ENCODE results near the gene BHLHA9. TPM values are rescaled to one million over a fixed set of nuclear protein-coding genes. Genes with fewer than 3 reads are reported as not detected.
A peak's percentile ranks its signal among the peaks of the same experiment; 100 is the strongest.

The BHLHA9 gene
- total RNA-seq, 6 experiments from 2014 or later = not detected

DNA sequence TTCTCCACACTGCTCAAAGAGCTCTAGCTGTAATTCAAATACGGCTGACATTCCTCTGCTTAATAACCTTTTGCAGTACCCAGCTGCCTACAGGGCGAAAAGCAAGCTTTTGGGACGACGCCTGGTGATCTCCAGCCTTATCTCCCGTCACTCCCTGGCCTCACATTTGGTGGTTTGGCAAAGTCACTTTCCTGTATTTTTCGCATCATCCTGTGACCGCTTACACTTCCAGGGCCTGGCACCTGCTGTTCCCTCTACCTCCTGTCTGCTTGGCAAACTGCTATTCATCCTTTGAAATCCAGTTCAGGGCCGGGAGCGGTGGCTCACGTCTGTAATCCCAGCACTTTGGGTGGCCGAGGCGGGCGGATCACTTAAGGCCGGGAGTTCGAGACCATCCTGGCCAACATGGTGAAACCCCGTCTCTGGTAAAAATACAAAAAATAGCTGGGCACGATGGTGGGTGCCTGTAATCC is 2.7 kb upstream of the BHLHA9 start:
- intact Hi-C loops (cut with DNase I) = no loop called here

DNA sequence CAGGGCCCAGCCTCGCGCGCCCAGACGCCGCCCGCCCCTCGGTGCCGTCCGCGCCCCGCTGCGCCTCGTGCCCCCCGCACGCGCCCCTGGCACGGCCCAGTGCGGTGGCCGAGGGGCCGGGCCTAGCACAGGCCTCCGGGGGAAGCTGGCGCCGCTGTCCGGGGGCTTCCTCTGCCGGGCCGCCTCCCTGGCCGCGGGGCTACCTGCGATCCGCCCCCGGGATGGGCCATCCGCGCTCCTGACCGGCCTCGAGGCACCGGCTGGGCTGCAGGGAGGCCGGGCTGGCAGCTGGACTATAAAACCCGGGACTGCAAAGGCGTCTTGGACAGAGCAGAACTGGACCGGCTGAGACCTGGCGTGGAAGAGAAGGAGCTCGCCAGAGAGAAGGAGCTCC is 783 bp downstream of the BHLHA9 start:
- intact Hi-C loops (cut with DNase I) = loop anchor here (10.0 kb wide), 3 partner anchors 54 to 244 kb away; partner anchors contain the start of gene INPP5K (in 1 of the 2)

More for the DNA sequence above, 2.7 kb upstream of the BHLHA9 start:
- 12% methylated on average over 17 of the region's 17 CpGs for WGBS (ENCODE audit: insufficient coverage, low coverage, low lambda C conversion rate, missing lambda C conversion rate)
- H3K27me3 ChIP-seq = no peaks in the 10 kb centered on the region
- TF ChIP-seq, protein P1, sequence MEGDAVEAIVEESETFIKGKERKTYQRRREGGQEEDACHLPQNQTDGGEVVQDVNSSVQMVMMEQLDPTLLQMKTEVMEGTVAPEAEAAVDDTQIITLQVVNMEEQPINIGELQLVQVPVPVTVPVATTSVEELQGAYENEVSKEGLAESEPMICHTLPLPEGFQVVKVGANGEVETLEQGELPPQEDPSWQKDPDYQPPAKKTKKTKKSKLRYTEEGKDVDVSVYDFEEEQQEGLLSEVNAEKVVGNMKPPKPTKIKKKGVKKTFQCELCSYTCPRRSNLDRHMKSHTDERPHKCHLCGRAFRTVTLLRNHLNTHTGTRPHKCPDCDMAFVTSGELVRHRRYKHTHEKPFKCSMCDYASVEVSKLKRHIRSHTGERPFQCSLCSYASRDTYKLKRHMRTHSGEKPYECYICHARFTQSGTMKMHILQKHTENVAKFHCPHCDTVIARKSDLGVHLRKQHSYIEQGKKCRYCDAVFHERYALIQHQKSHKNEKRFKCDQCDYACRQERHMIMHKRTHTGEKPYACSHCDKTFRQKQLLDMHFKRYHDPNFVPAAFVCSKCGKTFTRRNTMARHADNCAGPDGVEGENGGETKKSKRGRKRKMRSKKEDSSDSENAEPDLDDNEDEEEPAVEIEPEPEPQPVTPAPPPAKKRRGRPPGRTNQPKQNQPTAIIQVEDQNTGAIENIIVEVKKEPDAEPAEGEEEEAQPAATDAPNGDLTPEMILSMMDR (IDR thresholded peaks at IDR 0.05) = no peak
- no peak for TF ChIP-seq POLR2A (IDR thresholded peaks at IDR 0.05)
- no peaks in the 10 kb centered on the region for H3K9me3 ChIP-seq
- ATAC-seq = peak in 2 of 4 donors; percentile 20 to 26
- peak overlapping the region; percentile 64 to 84 (median 75) for H3K27ac ChIP-seq
- H3K4me1 ChIP-seq = no peaks in the 10 kb centered on the region
- no peak for DNase-seq
- H3K4me3 ChIP-seq = peak overlapping the region; percentile 67 to 86 (median 83)
- H3K36me3 ChIP-seq = no peaks in the 10 kb centered on the region

DNA sequence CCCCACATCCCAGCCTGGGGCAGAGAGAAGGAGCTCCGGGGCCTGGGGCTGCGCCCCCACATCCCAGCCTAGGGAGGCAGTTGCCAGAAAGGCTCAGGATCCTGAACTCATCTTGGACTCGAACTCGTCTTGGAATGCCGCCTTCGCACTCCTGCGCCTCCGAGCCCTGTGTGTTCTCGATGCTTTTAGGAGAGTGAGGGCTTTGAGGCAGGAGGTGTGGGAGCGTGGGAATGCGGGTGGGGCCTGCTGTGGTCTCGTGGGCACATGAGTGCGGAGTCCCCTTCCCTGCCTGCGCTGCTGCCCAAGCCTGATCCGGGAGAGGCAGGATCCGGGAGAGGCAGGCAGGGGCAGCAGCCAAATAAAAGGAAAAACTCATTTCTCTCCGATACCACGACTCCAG is 1.2 kb downstream of the BHLHA9 start:
- H3K27ac ChIP-seq = no peak overlapping the region
- no peaks in the 10 kb centered on the region for H3K27me3 ChIP-seq
- no peaks in the 10 kb centered on the region for H3K4me1 ChIP-seq
- no peaks in the 10 kb centered on the region for H3K9me3 ChIP-seq
- intact Hi-C loops (cut with DNase I) = loop anchor here (10.0 kb wide), 3 partner anchors 53 to 243 kb away; partner anchors contain the start of gene INPP5K (in 1 of the 2)
- no peak for ATAC-seq
- DNase-seq = no peak
- H3K36me3 ChIP-seq = no peaks in the 10 kb centered on the region
- TF ChIP-seq, protein P1 (IDR thresholded peaks at IDR 0.05) = no peak
- TF ChIP-seq POLR2A (IDR thresholded peaks at IDR 0.05) = no peak
- H3K4me3 ChIP-seq = no peak overlapping the region
- 81% methylated on average over 13 of the region's 18 CpGs for WGBS (ENCODE audit: insufficient coverage, low coverage, low lambda C conversion rate, missing lambda C conversion rate)

More for the DNA sequence above, 783 bp downstream of the BHLHA9 start:
- 33% methylated on average over 7 of the region's 42 CpGs for WGBS (ENCODE audit: insufficient coverage, low coverage, low lambda C conversion rate, missing lambda C conversion rate)
- Histone ChIP-seq H3K27ac (no peak overlapping the region), H3K4me3 (no peak overlapping the region), H3K9me3 (no peaks in the 10 kb centered on the region), H3K4me1 (no peaks in the 10 kb centered on the region), H3K27me3 (no peaks in the 10 kb centered on the region), H3K36me3 (no peaks in the 10 kb centered on the region)
- DNase-seq = no peak
- TF ChIP-seq POLR2A (IDR thresholded peaks at IDR 0.05) = no peak
- TF ChIP-seq, protein P1 (IDR thresholded peaks at IDR 0.05) = no peak
- ATAC-seq = no peak

DNA sequence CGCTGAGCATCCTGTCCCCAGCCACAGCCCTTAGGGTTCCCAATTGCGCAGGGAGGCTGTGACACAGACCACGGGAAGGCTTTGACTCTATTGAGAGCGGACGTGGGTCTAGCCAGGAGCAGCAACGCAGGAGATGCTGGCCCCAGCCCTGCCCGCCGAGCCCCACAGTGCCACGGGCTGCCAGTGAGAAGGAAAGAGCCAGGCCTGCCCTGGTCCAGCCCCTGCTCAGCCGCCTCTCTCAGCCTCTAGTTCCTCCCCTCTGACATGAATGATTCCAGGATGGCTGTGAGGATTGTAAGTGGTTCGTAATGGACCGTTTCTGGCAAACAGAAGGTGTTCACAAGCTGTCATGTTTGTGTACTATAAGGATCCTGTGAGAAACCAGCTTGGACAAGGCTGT is 2.5 kb downstream of the BHLHA9 start:
- DNase-seq = no peak
- intact Hi-C loops (cut with DNase I) = loop anchor here (10.0 kb wide), 3 partner anchors 52 to 242 kb away; partner anchors contain the start of gene INPP5K (in 1 of the 2)
- 60% methylated on average over 1 of the region's 12 CpGs for WGBS (ENCODE audit: insufficient coverage, low coverage, low lambda C conversion rate, missing lambda C conversion rate)

DNA sequence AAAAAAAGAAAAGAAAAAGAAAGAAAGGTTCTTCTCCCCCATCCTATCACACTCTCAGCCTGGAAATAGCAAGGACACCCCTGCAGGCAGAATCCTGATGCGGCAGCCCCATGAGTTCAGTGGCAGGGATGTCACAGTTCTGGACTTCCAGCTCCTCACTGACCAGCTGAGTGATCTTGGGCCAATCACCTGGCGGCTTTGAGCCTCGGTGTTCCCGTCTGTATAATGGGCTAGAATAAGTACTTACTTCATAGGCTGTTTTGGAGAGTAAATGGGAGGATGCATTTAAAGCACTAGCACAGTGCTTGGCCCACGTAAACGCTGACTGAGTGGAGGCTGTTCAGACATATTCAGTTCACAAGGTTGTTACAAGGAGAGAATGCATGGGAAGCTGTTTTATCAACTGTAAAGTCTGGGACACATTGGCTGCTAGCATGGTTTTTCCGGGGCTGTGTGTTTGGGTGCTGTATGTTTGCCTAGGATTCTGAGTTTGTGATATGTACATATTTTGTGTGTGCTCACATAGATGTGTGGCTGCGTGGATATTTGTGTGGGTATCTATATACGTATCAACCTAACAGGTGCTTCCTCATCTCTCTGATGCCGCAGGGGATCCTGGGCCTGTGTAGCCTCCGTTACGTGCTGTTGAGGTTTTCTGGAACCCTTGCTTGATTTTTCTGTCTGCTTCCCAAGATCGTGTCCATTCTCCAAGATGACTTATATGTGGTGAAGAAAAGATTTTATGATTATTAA is 3.4 kb downstream of the BHLHA9 start:
- Histone ChIP-seq H3K36me3 (no peaks in the 10 kb centered on the region), H3K4me1 (no peaks in the 10 kb centered on the region), H3K27me3 (no peaks in the 10 kb centered on the region)

More for the DNA sequence above, 2.5 kb downstream of the BHLHA9 start:
- H3K4me3 ChIP-seq = no peak overlapping the region
- ATAC-seq = no peak
- TF ChIP-seq POLR2A (IDR thresholded peaks at IDR 0.05) = no peak
- no peaks in the 10 kb centered on the region for H3K36me3 ChIP-seq
- no peaks in the 10 kb centered on the region for H3K9me3 ChIP-seq
- H3K27ac ChIP-seq = no peak overlapping the region
- no peaks in the 10 kb centered on the region for H3K4me1 ChIP-seq
- no peaks in the 10 kb centered on the region for H3K27me3 ChIP-seq

More for the DNA sequence above, 3.4 kb downstream of the BHLHA9 start:
- Histone ChIP-seq H3K4me3 (no peak overlapping the region), H3K27ac (no peak overlapping the region), H3K9me3 (no peaks in the 10 kb centered on the region)
- DNase-seq = no peak
- intact Hi-C loops (cut with DNase I) = loop anchor here (10.0 kb wide), 3 partner anchors 51 to 241 kb away; partner anchors contain the start of gene INPP5K (in 1 of the 2)
- no peak for ATAC-seq
- TF ChIP-seq, protein P1 (IDR thresholded peaks at IDR 0.05) = no peak
- no peak for TF ChIP-seq POLR2A (IDR thresholded peaks at IDR 0.05)
- WGBS (ENCODE audit: insufficient coverage, low coverage, low lambda C conversion rate, missing lambda C conversion rate) = 71% methylated on average over 11 of the region's 13 CpGs

Data from right lobe of liver (tissue), 6 donors.